Astrocyte of the cerebellum (primary cell): ENCODE results near the gene DIMT1.

Experiments used
- DNase-seq: peaks from one replicate; pipeline ENCODE4 v3.0.0-alpha.2; 2011; ENCODE audit warnings: low read depth
- H3K4me3 ChIP-seq: 2 replicates; pipeline ENCODE4 v1.5.1; 2011; ENCODE audit warnings: mild to moderate bottlenecking, low read depth, low read length, moderate library complexity
- in situ Hi-C: cut with HindIII; loops from 2 replicates; pipeline ENCODE4 v1.10.0; 2017; ENCODE audit warnings: low sequenced_read_pairs
- TF ChIP-seq, protein P1 (sequence below): IDR thresholded peaks from 2 replicates; pipeline ENCODE4 v1.5.1; 2012; ENCODE audit warnings: low read length, low read depth, moderate library complexity, mild to moderate bottlenecking; ENCODE audit errors: missing control alignments

The DIMT1 gene

DNA sequence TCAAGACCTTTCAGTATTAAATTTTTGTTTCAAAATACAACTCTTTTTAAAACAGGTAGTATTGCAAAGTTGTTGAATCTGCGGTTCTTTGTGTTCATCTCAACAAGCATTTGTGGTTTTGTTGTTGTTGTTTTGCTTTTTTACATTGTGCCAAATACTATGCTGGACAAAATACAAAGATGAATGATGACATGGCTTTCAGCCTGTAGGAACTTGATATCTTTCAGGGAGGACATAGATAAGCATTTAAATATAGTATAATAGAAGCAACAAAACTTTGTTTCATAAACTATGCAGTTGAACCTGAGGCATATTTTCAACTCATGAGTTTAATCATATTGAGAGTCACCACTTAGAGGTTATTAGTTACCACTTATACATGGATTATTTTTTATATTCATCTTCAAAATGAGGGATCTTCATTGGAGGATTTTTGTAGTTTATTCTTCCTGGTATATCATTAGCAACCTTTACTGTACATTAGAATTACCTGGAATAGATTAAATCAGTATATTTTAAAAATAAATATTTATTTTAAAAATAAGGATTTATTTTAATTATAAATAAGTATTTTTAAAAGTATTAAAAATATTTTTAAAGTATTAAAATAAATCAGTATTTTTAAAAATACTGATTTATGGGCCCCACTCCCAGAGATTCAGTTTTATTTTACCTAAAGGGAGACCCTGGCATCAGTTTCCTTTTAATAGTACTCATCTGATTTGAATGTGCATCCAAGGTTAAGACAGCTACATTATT, 54.8 kb downstream of the DIMT1 start:
- TF ChIP-seq, protein P1, sequence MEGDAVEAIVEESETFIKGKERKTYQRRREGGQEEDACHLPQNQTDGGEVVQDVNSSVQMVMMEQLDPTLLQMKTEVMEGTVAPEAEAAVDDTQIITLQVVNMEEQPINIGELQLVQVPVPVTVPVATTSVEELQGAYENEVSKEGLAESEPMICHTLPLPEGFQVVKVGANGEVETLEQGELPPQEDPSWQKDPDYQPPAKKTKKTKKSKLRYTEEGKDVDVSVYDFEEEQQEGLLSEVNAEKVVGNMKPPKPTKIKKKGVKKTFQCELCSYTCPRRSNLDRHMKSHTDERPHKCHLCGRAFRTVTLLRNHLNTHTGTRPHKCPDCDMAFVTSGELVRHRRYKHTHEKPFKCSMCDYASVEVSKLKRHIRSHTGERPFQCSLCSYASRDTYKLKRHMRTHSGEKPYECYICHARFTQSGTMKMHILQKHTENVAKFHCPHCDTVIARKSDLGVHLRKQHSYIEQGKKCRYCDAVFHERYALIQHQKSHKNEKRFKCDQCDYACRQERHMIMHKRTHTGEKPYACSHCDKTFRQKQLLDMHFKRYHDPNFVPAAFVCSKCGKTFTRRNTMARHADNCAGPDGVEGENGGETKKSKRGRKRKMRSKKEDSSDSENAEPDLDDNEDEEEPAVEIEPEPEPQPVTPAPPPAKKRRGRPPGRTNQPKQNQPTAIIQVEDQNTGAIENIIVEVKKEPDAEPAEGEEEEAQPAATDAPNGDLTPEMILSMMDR = no peak
- in situ Hi-C loops = no loop called here
- no peak overlapping the region for H3K4me3 ChIP-seq
- no peak for DNase-seq

DNA sequence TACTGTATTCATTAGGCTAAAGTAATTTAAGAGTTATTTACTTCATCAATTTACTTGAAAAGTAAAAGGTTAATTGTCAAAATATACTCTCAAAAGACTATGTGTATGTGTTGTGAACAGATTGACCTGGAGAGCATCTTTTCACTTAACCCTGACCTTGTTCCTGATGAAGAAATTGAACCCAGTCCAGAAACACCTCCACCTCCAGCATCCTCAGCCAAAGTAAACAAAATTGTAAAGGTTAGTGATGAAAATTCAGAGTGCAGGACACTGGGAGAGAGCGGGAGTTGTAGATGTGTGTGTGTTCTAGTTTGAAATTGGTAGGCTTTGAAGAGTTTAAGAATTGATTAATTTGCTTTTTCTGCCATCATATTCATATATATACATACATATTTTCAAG, 55.8 kb downstream of the DIMT1 start:
- TF ChIP-seq, protein P1 = no peak
- in situ Hi-C loops = no loop called here
- no peak overlapping the region for H3K4me3 ChIP-seq
- no peak for DNase-seq

DNA sequence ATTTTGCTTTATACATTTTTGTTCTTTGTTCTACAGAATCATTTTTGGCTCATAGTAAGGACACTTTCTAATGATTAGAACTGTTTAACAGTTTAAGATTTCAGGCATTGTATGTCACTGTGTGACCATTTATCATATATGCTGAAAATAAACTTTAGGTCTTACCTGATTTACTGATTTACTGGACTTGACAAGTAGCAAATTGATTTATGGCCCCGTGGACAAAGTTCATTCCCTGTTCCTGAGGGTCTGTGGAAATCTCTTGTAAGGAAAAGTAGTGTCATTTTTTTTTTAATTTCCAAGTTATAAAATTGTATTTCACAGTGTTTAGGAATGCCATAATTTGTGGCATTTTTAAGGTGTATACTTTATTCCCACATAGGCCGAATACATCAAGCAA, 57.0 kb downstream of the DIMT1 start:
- no peak for DNase-seq
- H3K4me3 ChIP-seq = no peak overlapping the region
- TF ChIP-seq, protein P1 = no peak
- in situ Hi-C loops = no loop called here

DNA sequence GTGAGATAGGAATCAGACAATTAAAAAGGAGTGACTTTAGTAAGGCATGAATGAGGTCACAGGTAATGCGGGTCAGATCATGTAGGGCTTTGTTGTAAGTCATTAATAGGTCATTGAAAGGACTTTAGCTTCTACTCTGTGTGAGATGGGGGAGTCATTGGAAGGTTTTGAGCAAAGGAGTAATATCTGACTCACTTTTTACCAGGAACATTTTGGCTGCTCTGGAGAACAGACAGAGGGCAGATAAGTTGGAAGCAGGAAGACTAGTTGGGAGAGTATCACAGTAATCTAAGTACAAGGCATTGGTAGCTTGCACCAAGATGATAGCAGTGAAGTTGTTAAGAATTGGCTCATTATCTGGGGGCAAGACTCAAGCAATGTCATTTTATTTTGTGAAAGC, 60.3 kb downstream of the DIMT1 start:
- TF ChIP-seq, protein P1 = no peak
- DNase-seq = no peak
- no peak overlapping the region for H3K4me3 ChIP-seq
- in situ Hi-C loops = no loop called here

DNA sequence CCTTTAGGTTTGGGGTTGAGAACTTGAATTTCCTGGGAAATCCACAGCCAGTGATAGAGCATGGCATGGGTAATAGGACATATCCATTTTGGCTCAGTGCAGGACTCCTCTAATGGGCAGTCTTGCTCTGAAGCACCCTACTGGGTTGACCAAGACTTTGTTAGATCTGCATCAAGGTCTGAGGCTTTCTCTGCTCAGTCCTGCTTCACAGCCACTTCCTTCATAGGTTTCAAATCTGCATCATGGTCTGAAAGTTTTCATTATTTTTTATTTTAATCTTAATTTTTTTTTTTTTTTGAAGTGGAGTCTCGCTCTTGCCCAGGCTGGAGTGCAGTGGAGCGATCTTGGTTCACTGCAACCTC, 61.2 kb downstream of the DIMT1 start:
- no peak for DNase-seq
- H3K4me3 ChIP-seq = no peak overlapping the region
- in situ Hi-C loops = no loop called here
- TF ChIP-seq, protein P1 = no peak

DNA sequence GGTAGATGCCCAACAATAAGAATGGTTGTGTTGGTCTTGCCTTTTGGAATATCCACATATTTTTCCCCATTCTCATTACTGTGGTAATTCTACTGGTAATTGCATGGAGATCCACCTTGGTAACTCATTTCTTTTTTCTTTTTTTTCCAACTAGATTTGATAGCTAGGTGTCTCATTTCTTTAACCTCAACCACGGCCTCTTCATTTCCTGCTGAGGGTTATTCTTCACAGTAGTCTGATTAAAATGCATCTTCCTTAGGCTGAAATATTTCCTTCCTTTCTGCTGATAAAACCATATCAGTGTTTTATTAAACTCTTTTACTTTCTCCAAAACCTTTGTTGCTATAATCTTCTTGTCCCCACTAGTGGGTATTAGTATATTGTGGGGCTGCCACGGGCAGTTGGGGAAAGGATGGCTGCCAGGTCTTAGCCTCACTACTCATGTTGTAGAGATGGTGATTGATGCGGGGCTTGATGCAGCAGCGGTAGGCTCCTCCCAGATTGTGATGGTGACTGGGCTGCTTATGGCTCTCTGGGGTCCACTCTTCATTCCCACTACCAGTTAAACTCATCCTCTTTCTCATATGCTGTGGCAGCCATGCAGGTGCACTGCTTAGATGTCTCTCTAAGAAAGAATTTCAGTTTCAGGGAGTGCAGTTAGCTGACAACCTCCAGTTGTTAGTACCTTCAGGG, 61.8 kb downstream of the DIMT1 start:
- no peak for DNase-seq
- H3K4me3 ChIP-seq = no peak overlapping the region
- in situ Hi-C loops = no loop called here
- TF ChIP-seq, protein P1 = no peak
